A549 treated with CpdA at 1 μM for 4 hours (cell line): ENCODE results near the gene GYS2. TPM values are rescaled to one million over a fixed set of nuclear protein-coding genes. Genes with fewer than 3 reads are reported as not detected.

ENCODE experiments used
- total RNA-seq: library from RNA; stranded (reverse); fragments of 200-300 nt; extraction: Qiagen RNA extraction; gene quantifications from 5 replicates; pipeline ENCODE4 v1.2.3, GENCODE V29; 2022; ENCODE audit warnings: low read depth

Gene GYS2
- not detected in 5 replicates for total RNA-seq

DNA sequence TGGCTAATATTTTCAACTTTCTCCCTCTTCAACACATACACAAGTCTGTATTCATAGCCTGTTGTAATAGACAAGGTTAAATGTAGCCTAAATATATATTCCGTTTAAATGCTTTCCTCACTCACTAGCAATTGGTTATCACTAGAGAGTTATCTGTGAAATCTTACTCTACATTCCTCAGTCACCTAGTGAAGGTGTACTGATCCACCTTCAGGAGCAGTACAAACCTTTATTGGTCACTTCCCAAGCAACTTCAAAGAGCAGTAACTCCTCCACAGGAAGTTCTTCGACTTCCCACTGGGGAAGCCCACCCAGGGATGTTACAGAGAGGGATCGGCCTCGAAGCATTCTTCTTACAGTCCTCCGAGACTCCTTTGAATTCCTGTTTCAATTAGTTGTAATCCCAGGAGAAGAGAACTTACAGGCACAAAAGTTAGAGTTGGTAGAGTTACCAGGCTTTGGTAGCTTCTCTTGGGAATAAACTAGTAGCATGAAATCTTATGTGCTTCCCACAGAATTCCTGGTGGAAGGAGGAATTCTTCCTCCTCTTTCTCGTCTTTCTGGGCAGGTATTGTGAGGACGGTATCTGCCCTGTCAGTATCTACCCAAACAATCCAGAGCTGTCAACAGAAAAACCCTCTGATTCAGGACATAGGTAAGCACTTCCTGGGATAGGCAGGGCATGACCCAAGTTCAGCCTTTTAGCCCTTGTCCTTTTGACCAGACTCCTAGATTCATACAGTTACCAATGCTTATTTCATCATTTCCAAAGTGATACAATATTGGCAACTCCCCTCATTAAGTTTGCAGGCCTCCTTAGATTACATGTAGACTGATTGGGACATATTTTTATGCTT lies at the start of gene GYS2:
Gene GYS2, minus strand, starts transcription at position 603 of the 857 bp plus-strand sequence. Its CDS starts 255 bp downstream, at position 348.

DNA sequence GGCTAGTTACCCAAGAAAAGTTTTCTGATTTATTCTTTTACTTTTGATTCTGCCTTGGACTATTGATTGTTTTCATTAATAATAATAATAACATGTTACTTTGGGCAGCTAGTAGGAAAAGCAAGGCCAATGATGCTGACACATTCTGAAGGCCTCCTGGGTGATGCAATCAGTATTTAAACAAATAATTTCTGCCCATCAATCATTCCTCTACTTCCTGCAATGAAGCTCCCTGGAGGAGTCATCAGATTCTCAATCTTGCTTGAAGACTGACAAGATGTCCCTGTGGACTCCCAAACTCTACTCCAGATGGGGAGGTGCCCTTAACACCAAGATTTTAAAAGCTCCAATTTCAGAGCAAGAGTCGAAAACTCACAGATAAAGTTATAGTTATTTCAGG lies 78.6 kb downstream of the GYS2 start, which contains the start of gene SPX:
Gene SPX, plus strand, starts transcription at position 244 of the 400 bp plus-strand sequence. CDS start 177 bp downstream, outside the sequence.

DNA sequence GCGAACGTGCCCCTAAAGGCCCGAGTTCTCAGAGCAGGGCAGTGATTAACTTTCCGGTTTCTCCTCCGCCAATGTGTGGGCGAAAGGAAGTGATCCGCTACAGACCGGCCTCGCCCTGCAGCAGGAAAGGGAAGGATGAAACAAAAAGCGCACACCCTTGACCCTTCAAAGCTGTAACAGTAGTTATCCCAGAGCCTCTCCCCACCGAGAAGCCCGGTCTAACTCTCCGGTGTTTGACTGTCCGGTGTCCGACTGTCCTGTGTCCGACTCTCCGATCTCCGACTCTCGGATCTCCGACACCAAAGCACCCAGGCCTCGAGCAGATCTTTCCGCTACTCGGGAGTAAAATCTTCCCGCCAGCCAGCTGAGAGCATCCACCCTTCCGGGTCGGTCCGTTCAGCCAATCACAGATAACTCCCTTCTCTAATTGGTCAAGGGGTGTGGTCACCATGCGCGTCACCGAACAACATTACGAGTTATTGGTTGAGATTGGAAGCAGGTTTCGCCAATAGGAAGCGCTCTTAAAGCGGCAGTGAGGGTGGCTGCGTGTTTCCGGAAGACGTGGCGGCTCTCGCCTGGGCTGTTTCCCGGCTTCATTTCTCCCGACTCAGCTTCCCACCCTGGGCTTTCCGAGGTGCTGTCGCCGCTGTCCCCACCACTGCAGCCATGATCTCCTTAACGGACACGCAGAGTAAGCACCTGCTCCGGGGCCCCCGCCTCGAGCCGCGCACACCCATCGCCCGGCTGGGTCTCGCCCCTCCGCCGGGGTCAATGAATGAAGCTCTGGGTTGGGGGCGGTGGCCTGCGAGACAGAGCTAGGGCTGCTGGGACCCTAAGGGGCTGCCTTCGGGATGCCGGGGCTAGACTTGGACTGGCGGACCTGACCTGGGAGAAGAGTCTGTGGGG lies 103.1 kb downstream of the GYS2 start, which contains the start of the genes GOLT1B and RECQL:
Gene GOLT1B, plus strand, starts transcription at position 532 of the 906 bp plus-strand sequence. Its CDS starts 135 bp downstream, at position 667.
Gene RECQL, minus strand, starts transcription at position 378 of the 906 bp plus-strand sequence. CDS start 2,065 bp downstream, outside the sequence.

Other genes with a start within 250 kb of the GYS2 start
- not detected in 5 replicates for gene IAPP, start 231.9 kb downstream of the GYS2 start, total RNA-seq
- gene PYROXD1, start 167.2 kb downstream of the GYS2 start, total RNA-seq: 5.4 to 7.6 TPM (median 6.5 TPM) in 5 replicates
- 44.6 to 85.4 TPM (median 58.4 TPM) in 5 replicates for gene RECQL, start 103.2 kb downstream of the GYS2 start, total RNA-seq
- gene GOLT1B, start 103.1 kb downstream of the GYS2 start, total RNA-seq: 79.9 to 91.8 TPM (median 87.8 TPM) in 5 replicates
- 1.3 to 2.1 TPM (median 2.0 TPM) in 5 replicates for gene SPX, start 78.6 kb downstream of the GYS2 start, total RNA-seq
- gene LDHB, start 53.0 kb upstream of the GYS2 start, total RNA-seq: 1,436 to 1,656 TPM (median 1,531 TPM) in 5 replicates
- gene KCNJ8, start 169.9 kb upstream of the GYS2 start, total RNA-seq: 0.22 to 0.70 TPM (median 0.41 TPM) in 5 replicates